HCT116 (cell line): ENCODE results near the gene SPEF1.

Source experiments
- ATF3 ChIP-seq: IDR thresholded peaks from 2 replicates; pipeline ENCODE4 v1.6.1; 2012
- ZNF274 ChIP-seq: fragments of 200-500 bp; sonication (Bioruptor generic); IDR thresholded peaks from 2 replicates; pipeline ENCODE4 v1.6.1; 2014; ENCODE audit warnings: mild to moderate bottlenecking, low read depth, low read length, inconsistent platforms
- TF ChIP-seq, protein P1 (sequence below): IDR thresholded peaks from 2 replicates; pipeline ENCODE4 v1.6.1; 2012

DNA sequence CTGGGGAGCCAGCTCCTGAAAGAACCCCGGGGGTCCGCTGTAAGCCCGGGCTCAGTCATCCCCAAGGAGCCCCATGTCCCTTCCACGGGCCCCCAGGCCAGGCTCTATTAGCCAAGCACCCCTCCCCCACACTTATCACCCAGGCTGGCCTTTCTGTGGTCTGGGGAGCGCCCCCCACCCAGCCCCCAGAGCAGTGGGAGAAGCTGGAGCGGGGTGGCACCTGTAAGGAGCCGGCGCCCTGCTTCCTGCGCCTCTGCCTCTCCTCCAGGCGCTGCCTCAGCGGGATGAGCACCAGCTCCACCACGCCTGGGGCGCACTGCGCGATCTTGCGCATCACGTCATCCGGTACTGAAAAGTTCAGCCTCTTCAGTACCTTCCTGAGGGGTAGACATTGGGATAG, 2.3 kb downstream of the SPEF1 start:
- TF ChIP-seq ATF3 (no peak), ZNF274 (no peak)
- TF ChIP-seq, protein P1, sequence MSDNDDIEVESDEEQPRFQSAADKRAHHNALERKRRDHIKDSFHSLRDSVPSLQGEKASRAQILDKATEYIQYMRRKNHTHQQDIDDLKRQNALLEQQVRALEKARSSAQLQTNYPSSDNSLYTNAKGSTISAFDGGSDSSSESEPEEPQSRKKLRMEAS: no peak
